HK-2 (cell line): ENCODE measurements around the gene KIF5B.

ENCODE experiments used
- DNase-seq: peaks from one replicate; pipeline ENCODE4 v3.0.0-alpha.2; 2018; ENCODE audit not compliant: unreplicated experiment

The KIF5B gene

GRCh38 chr10:31961277-31962074, 94.7 kb downstream of the KIF5B start:
- DNase-seq: no peak

DNA sequence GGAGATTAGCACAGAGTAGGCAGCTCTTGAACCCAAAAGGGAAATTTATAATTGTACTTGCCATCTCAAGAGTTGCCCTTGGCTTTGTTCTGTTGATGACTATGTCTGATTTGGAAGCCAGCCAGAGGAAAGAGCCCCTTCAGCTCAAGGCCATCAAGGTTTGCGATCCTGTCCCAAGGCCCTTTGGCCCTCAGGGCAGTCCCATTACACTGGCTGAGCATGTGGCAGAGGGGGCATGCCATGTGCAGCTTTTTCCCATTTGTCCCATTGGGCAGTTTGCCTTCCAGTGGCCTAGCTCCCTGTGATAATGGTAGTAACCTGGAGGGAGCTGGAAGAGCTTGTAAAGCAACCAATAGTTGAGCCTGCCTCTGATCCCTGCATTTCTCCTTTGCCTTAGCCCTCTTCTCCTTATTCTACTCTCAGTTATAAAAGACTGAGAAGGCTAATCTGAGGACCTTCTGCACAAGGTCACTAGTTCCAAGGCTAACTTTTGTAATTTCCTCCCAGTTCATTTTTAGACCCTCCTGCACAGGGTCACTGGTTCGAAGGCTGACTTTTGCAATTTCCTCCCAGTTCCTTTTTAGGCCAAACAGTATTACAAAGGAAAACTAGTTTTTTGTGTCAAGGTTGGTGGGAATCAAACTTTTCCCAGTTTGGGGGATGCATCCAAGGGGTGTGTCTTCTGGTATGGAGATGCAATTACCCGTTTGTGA, 96.6 kb downstream of the KIF5B start:
- DNase-seq: no peak
